Breast epithelium (tissue), 4 donors: ENCODE results near the gene RBM39. TPM values are rescaled to one million over a fixed set of nuclear protein-coding genes. Genes with fewer than 3 reads are reported as not detected.
A peak's percentile ranks its signal among the peaks of the same experiment; 100 is the strongest.

Experiments used
- DNase-seq, 2 donors: peaks; one replicate each; pipeline ENCODE4 v3.0.0-alpha.2; 2019; ENCODE audit warnings: low spot score in 2 of 2
- H3K27ac ChIP-seq, 2 donors: fragments of 200-600 bp; sonication (generic) in 1 of 2; one replicate each; pipeline ENCODE4 v1.5.1; 2016 to 2019; ENCODE audit warnings: mild to moderate bottlenecking in 1 of 2
- H3K27me3 ChIP-seq, 2 donors: fragments of 200-600 bp; sonication (generic) in 1 of 2; one replicate each; pipeline versions ENCODE4 v1.5.1 to v1.6.0; 2017 to 2019; ENCODE audit warnings: control low read depth in 1 of 2, mild to moderate bottlenecking in 1 of 2
- H3K36me3 ChIP-seq: fragments of 200-600 bp; one replicate; pipeline ENCODE4 v1.5.1; 2019
- H3K4me1 ChIP-seq, 2 donors: fragments of 200-600 bp; sonication (generic); one replicate each; pipeline ENCODE4 v1.5.1; 2016 to 2019; ENCODE audit warnings: control low read depth in 1 of 2
- H3K4me3 ChIP-seq, 3 donors: fragments of 200-600 bp; sonication (generic); 1 replicate in 2 of 3; 2 replicates in 1 of 3; pipeline ENCODE4 v1.5.1; 2016 to 2019; ENCODE audit warnings: mild to moderate bottlenecking in 3 of 3, moderate library complexity in 2 of 3
- H3K9me3 ChIP-seq, 2 donors: fragments of 200-600 bp; sonication (generic) in 1 of 2; one replicate each; pipeline ENCODE4 v1.5.1; 2016 to 2019; ENCODE audit warnings: control low read depth in 1 of 2
- CTCF ChIP-seq, 3 donors: fragments of 450-650 bp; IDR thresholded peaks; one replicate each; pipeline ENCODE4 v1.5.1; 2016 to 2017; ENCODE audit warnings: antibody characterized with exemption in 3 of 3, mild to moderate bottlenecking in 3 of 3, moderate library complexity in 3 of 3
- POLR2A ChIP-seq: fragments of 450-650 bp; IDR thresholded peaks from one replicate; pipeline ENCODE4 v1.6.1; 2016; ENCODE audit warnings: antibody characterized with exemption, mild to moderate bottlenecking, moderate library complexity
- POLR2AphosphoS5 ChIP-seq, 3 donors: sonication (generic); formaldehyde crosslinking; IDR thresholded peaks; one replicate each; pipeline ENCODE4 v1.6.1; 2017; ENCODE audit warnings: antibody characterized with exemption in 3 of 3
- intact Hi-C: fragments of 100-400 bp; cut with DNase I; formaldehyde crosslinking; loops from one replicate; pipeline ENCODE4 v1.15.1; 2023; ENCODE audit warnings: low total_unique reads
- total RNA-seq, 3 donors: library from RNA; depleted of rRNA; stranded (reverse); fragments of >200 nt; gene quantifications; one replicate each; pipeline ENCODE4 v1.1.0, GENCODE V29; 2016

Gene RBM39
- total RNA-seq, 3 donors from 2014 or later: 305 to 660 (median 527) TPM

GRCh38 chr20:35665949-35666288 lies 76.1 kb downstream of the RBM39 start:
- H3K36me3 ChIP-seq: no peaks in the 10 kb centered on the region
- H3K9me3 ChIP-seq: no peaks in the 10 kb centered on the region
- H3K27me3 ChIP-seq: no peaks in the 10 kb centered on the region
- no peak overlapping the region for H3K27ac ChIP-seq
- H3K4me3 ChIP-seq: no peak overlapping the region
- TF ChIP-seq POLR2A (no peak), CTCF (IDR thresholded peaks at IDR 0.05) (no peak), POLR2AphosphoS5 (IDR thresholded peaks at IDR 0.05) (no peak)
- intact Hi-C loops: no loop called here
- no peak for DNase-seq
- peaks cover 0 to 9% of the 10 kb centered on the region in 2 donors for H3K4me1 ChIP-seq

GRCh38 chr20:35664466-35665206 lies 77.4 kb downstream of the RBM39 start, which contains the start of the genes CPNE1 and RBM12:
Gene CPNE1 (minus strand): TSS chr20:35664900. CDS start chr20:35632923, 31,977 bp downstream.
Gene RBM12 (minus strand): TSS chr20:35664900. CDS start chr20:35655322, 9,578 bp downstream.
- intact Hi-C loops: no loop called here
- Histone ChIP-seq H3K4me1 (peaks cover 3 to 14% of the 10 kb centered on the region in 2 donors), H3K27me3 (no peaks in the 10 kb centered on the region), H3K4me3 (peak within 1 kb of the TSS; percentile 72 to 93 (median 85)), H3K27ac (peak within 1 kb of the TSS; percentile 99), H3K36me3 (no peaks in the 10 kb centered on the region), H3K9me3 (no peaks in the 10 kb centered on the region)
- TF ChIP-seq POLR2A: peak; percentile 95
- peak; percentile 93 to 99 (median 98) for TF ChIP-seq POLR2AphosphoS5 (IDR thresholded peaks at IDR 0.05)
- TF ChIP-seq CTCF (IDR thresholded peaks at IDR 0.05): peak in 1 of 3 donors; percentile 7
- peak; percentile 87 to 94 for DNase-seq

- intact Hi-C loops: no loop called here
- H3K4me1 ChIP-seq: peaks cover 3 to 14% of the 10 kb centered on the region in 2 donors
- peak overlapping the region; percentile 72 to 93 (median 85) for H3K4me3 ChIP-seq
- DNase-seq: peak in 1 of 2 donors; percentile 34
- no peaks in the 10 kb centered on the region for H3K9me3 ChIP-seq
- no peaks in the 10 kb centered on the region for H3K36me3 ChIP-seq
- TF ChIP-seq CTCF (IDR thresholded peaks at IDR 0.05) (no peak), POLR2AphosphoS5 (IDR thresholded peaks at IDR 0.05) (no peak), POLR2A (no peak)
- H3K27ac ChIP-seq: peak overlapping the region; percentile 99
- H3K27me3 ChIP-seq: no peaks in the 10 kb centered on the region
These were observed 78.3 kb downstream of the RBM39 start for GRCh38 chr20:35663516-35664465.

- H3K27ac ChIP-seq: peak overlapping the region; percentile 9 to 31
- no peaks in the 10 kb centered on the region for H3K27me3 ChIP-seq
- no peaks in the 10 kb centered on the region for H3K36me3 ChIP-seq
- H3K9me3 ChIP-seq: no peaks in the 10 kb centered on the region
- H3K4me3 ChIP-seq: peak overlapping the region in 2 of 3 donors; percentile 85 to 93
- intact Hi-C loops: no loop called here
- no peak for DNase-seq
- TF ChIP-seq POLR2AphosphoS5 (IDR thresholded peaks at IDR 0.05) (no peak), POLR2A (no peak), CTCF (IDR thresholded peaks at IDR 0.05) (no peak)
- H3K4me1 ChIP-seq: peaks cover 3 to 20% of the 10 kb centered on the region in 2 donors
These were observed 79.5 kb downstream of the RBM39 start for GRCh38 chr20:35662551-35662950.
